Osteocyte (in vitro differentiated cells): ENCODE results near the gene CLEC2A. TPM values are rescaled to one million over a fixed set of nuclear protein-coding genes. Genes with fewer than 3 reads are reported as not detected.

Experiments used
- DNase-seq: peaks from one replicate; pipeline ENCODE4 v3.0.0; 2021; ENCODE audit warnings: mixed read lengths; ENCODE audit not compliant: unreplicated experiment; ENCODE audit errors: extremely low spot score
- H3K27ac Mint-ChIP-seq: one replicate; pipeline ENCODE4 v1.8.0; 2021; ENCODE audit warnings: mild to moderate bottlenecking, mixed read lengths; ENCODE audit not compliant: unreplicated experiment
- H3K27me3 Mint-ChIP-seq: one replicate; pipeline ENCODE4 v1.8.0; 2021; ENCODE audit warnings: mixed read lengths; ENCODE audit not compliant: unreplicated experiment
- H3K36me3 Mint-ChIP-seq: one replicate; pipeline ENCODE4 v1.8.0; 2021; ENCODE audit warnings: mixed read lengths; ENCODE audit not compliant: unreplicated experiment
- H3K4me1 Mint-ChIP-seq: one replicate; pipeline ENCODE4 v1.8.0; 2021; ENCODE audit warnings: mixed read lengths; ENCODE audit not compliant: unreplicated experiment
- H3K4me3 Mint-ChIP-seq: one replicate; pipeline ENCODE4 v1.8.0; 2021; ENCODE audit warnings: mild to moderate bottlenecking, moderate library complexity, mixed read lengths; ENCODE audit not compliant: unreplicated experiment
- H3K9me3 Mint-ChIP-seq: one replicate; pipeline ENCODE4 v1.8.0; 2021; ENCODE audit warnings: mixed read lengths; ENCODE audit not compliant: unreplicated experiment
- CTCF ChIP-seq: fragments of 200-600 bp; sonication (generic); IDR thresholded peaks from 2 replicates; pipeline ENCODE4 v1.5.0; 2021; ENCODE audit warnings: antibody characterized with exemption, mild to moderate bottlenecking, moderate library complexity
- total RNA-seq: library from RNA; stranded (reverse); gene quantifications from 2 replicates; pipeline ENCODE4 v1.2.1, GENCODE V29; 2021

CLEC2A gene
- total RNA-seq, 1 donor from 2014 or later, result not detected

GRCh38 chr12:9947674-9948073 is 15.5 kb upstream of the CLEC2A start:
- H3K4me3 Mint-ChIP-seq, result no peak overlapping the region
- H3K36me3 Mint-ChIP-seq, result no peaks in the 10 kb centered on the region
- H3K27me3 Mint-ChIP-seq, result peaks cover 7% of the 10 kb centered on the region
- H3K4me1 Mint-ChIP-seq, result no peaks in the 10 kb centered on the region
- DNase-seq, result no peak
- no peaks in the 10 kb centered on the region for H3K9me3 Mint-ChIP-seq
- no peak overlapping the region for H3K27ac Mint-ChIP-seq
- no peak for TF ChIP-seq CTCF

GRCh38 chr12:9944391-9944790 is 12.2 kb upstream of the CLEC2A start:
- DNase-seq, result no peak
- H3K4me3 Mint-ChIP-seq, result no peak overlapping the region
- no peak for TF ChIP-seq CTCF
- no peak overlapping the region for H3K27ac Mint-ChIP-seq
- no peaks in the 10 kb centered on the region for H3K9me3 Mint-ChIP-seq
- peaks cover 16% of the 10 kb centered on the region for H3K27me3 Mint-ChIP-seq
- H3K4me1 Mint-ChIP-seq, result no peaks in the 10 kb centered on the region
- H3K36me3 Mint-ChIP-seq, result no peaks in the 10 kb centered on the region

- H3K4me1 Mint-ChIP-seq, result no peaks in the 10 kb centered on the region
- no peak for DNase-seq
- no peak overlapping the region for H3K4me3 Mint-ChIP-seq
- no peak overlapping the region for H3K27ac Mint-ChIP-seq
- peaks cover 20% of the 10 kb centered on the region for H3K27me3 Mint-ChIP-seq
- no peaks in the 10 kb centered on the region for H3K36me3 Mint-ChIP-seq
- no peaks in the 10 kb centered on the region for H3K9me3 Mint-ChIP-seq
- TF ChIP-seq CTCF, result no peak
Measured at GRCh38 chr12:9943240-9943639, 11.1 kb upstream of the CLEC2A start.

GRCh38 chr12:9941838-9942237 is 9.7 kb upstream of the CLEC2A start:
- no peak for TF ChIP-seq CTCF
- H3K36me3 Mint-ChIP-seq, result no peaks in the 10 kb centered on the region
- H3K27me3 Mint-ChIP-seq, result peaks cover 20% of the 10 kb centered on the region
- no peaks in the 10 kb centered on the region for H3K4me1 Mint-ChIP-seq
- no peak overlapping the region for H3K4me3 Mint-ChIP-seq
- no peaks in the 10 kb centered on the region for H3K9me3 Mint-ChIP-seq
- no peak for DNase-seq
- H3K27ac Mint-ChIP-seq, result no peak overlapping the region

- no peak for DNase-seq
- TF ChIP-seq CTCF, result peak; percentile 19
- peaks cover 17% of the 10 kb centered on the region for H3K27me3 Mint-ChIP-seq
- no peaks in the 10 kb centered on the region for H3K36me3 Mint-ChIP-seq
- no peaks in the 10 kb centered on the region for H3K9me3 Mint-ChIP-seq
- no peak overlapping the region for H3K4me3 Mint-ChIP-seq
- H3K27ac Mint-ChIP-seq, result no peak overlapping the region
- H3K4me1 Mint-ChIP-seq, result no peaks in the 10 kb centered on the region
Measured at GRCh38 chr12:9940375-9940774, 8.2 kb upstream of the CLEC2A start.
